HG02623 (cell line): ENCODE measurements around the gene ARL6IP1.
A peak's percentile ranks its signal among the peaks of the same experiment; 100 is the strongest.
"Not testable (repeated sequence)": the region's sequence is repeated elsewhere in the genome, so short reads cannot be mapped to it uniquely, and the experiment has no call there.

Experiments used
- ATAC-seq: cut with Tn5 transposase; IDR thresholded peaks from one replicate; pipeline ENCODE4 v1.9.1; 2021; ENCODE audit warnings: moderate library complexity; ENCODE audit not compliant: unreplicated experiment

Gene ARL6IP1

DNA sequence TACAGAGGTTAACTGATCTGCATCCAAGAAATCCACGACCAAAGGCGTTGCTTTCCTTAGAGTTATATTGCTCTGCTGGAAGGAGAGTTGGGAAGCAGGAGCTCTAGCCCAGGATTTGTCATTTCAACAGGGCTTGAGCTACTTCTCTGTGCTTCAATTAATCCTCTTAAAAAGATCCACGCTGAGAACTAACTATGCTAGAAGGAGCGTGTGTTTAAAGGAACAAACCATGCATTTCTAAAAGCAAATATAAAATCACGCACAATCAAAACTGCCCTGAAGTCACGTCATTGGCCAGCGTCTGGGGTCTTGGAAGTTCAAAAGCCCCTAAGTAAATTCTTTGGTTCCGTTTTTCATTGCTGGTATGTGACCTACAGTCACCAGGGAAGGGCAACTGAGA is 1.1 kb downstream of the ARL6IP1 start:
- ATAC-seq = no peak

DNA sequence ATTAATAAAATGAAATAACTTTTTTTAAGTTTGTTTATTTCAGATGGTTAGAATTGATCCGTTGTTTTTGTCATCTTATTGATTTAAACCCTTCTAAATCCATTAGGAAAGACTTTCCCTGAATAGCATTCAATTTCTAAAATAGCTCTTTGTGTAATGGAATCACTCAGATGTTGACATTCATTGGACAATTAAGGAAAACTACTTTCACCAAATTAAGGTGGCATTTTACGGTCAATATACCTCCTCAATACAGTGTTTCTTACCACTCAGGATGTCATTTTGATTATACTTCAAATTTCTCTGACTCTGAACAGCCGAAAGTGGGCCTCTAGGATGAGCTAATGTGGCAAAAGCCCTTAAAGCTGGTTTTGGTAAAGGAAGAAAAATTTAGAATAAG is 1.8 kb downstream of the ARL6IP1 start:
- no peak for ATAC-seq

DNA sequence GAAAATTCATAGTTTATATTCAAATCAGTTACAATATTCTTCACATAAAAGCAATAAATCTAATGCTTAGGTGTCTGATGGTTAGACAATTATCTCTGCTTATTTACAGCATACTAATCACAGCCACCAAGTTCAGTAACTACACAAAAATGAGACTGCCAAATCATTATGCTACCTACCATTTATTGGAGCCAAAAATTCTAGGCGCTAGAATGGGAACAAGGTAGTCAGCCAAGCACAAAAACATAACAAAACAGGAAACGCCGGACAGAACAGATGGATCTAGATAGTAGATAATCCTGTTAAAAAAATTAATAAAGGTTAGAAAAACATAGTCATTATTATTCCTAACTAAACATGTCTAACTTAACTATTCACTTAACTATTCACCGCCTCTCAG is 3.6 kb downstream of the ARL6IP1 start:
- no peak for ATAC-seq

DNA sequence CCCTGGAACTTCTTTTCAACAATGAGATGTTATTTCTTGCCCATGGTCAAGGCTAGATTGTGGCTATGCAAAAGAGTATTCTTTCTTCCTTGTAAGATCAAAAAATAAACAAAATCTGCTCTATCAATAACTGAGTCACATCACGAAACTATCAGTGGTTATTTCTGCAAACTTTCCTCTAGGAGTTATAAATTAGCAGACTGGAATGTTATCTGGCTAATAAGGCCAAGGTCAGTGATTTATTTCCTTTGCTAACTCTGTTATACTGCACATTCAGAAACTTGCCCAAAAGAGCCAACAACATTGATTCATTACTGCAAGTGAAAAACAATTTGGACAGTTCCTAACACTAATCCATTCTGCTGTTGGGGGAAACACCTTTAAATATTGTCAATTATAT is 5.0 kb downstream of the ARL6IP1 start:
- ATAC-seq = no peak

DNA sequence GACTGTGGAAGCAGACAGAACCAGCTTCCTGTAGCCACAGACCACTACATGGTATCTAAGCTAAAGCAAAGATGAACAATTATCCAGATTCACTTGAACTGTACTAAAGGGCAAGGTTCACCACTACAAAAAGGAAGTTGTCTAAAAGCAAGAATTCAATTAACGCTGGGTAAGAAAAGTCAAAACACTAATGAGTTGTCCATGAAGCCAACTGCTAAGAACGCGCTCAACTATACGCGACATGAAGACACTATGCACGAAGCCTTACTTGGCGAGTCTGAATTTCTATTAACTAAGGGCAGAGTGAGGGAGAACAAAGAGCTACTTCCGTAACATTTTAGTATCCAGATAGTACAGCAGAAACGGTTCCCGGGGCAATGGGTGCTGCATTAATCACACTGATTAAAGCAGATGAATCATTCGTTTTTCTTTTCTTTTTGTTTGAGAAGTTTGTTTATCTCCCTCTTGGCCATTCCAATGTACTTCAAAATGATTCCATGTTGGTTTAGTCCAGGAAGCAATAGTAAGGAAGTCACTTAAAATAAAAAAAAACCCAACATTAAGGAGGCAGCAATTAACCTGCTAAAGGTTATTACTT is 8.4 kb downstream of the ARL6IP1 start:
- no peak for ATAC-seq

DNA sequence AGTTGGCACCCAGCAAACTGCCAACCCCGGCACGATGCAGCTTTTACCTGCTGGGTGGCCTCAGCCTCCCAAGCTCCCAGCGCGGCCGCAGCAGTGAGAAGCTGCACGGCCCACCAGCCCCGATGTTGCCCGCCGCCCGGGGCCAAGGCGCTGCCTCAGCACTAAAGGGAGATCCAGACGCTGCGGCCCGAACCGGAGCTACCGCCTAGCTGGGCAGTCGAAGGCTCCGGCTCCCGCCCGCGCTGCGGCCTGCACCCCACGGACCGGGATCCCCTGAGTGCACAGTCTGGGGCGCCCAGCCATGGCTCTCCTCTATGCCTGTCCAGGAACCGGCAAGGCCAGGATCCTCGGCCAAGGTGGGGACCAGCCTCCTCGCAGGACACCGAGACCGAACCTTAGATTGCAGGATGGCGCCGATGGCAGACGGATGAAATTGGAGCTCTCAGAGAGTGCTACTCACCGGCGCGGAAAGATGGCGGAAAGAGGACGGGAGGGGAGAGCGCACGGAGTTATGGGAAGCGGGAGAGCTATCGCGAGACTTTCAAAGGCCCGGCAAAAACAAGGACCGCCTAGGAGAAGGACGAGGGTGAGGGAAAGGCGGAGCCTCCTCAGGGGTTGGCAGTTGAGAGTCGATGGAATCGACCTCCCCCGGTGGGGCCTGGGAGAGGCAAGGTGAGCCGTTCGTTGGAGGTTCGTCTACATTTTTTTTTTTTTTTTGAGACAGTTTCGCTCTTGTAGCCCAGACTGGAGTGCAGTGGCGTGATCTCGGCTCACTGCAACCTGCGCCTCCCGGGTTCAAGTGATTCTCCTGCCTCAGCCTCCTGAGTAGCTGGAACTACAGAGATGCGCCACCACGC is 11.3 kb downstream of the ARL6IP1 start, which contains the start of gene RPS15A:
TSS of gene RPS15A (minus strand) at position 485 of the 857 bp plus-strand sequence. CDS start 1,221 bp downstream, outside the sequence.
- ATAC-seq = peak; percentile 80

DNA sequence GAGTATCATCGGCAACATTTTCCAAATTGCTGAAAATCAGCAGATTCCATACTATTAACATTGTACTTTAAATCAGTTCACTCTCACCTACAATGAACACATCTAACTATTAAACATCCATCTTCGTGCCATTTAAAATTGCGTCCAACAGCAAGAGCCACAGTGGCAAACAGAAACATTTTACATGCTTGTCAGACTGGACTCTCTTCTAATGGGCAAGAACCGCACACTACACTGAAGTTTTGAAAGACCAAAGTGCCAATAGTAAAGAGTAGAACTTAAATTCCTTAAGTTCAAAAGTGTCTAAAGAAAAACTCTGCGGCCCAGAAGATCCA is 11.9 kb downstream of the ARL6IP1 start:
- no peak for ATAC-seq

DNA sequence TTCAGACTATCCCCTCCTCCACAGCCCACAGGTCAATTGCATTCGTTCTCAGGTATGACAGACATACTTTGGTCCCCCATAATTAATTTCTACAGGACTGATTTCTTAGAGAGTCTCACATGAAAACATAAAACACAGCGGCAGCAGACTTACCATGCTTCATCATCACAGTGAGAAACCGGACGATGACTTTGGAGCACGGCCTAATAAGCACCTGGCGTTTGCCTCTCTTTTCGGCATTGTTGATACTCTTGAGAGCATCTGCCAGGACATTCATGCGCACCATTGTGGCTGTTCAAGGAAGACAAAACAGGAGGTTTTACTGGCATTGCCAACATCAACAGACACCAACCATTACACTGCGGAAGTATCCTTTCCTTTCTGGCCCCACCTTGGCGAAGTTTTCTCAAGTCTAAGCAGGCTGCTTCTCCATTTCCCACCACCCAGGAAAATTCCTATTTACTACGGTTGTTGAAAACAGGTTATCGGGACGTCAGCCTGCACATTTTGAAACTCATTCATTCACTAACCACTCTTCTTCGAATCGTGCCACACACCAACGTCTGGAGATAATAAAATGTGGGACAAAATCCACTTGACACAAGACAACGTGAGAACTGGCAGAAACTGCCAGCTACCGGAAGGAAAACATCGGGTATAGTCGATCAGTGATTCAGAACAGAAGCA is 12.4 kb downstream of the ARL6IP1 start:
- ATAC-seq = no peak

DNA sequence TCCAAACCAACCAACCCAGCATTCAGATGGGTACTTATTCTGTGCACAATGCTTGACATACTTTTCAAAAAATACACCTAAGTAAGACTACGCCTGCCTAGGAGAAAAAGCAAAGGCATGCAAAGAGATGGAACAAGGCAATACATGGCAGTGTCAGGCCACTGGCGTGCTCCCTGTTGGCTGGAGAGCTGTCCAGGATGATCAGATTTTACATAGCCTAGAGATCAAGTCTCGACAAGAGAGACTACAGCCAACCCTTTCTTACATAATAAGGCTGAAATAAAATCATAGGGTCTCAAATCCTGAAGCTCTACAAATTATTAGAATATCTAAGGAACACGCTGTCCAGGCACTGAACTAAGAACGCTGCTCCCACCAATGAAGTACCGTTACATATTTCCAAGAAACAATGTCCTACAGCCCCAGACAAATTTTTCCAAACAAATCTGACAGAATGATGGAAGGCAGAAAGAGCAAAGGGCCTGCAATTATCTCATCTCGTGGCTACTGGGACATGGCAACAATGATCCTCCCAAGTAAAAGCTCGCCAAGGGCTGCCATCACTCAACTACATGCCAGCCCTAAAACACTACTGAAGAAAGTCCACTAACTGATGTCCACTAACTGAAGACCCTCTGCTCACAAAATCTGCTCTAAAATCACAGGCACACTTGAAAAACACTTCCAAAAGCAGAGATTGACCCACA is 16.3 kb downstream of the ARL6IP1 start:
- no peak for ATAC-seq

DNA sequence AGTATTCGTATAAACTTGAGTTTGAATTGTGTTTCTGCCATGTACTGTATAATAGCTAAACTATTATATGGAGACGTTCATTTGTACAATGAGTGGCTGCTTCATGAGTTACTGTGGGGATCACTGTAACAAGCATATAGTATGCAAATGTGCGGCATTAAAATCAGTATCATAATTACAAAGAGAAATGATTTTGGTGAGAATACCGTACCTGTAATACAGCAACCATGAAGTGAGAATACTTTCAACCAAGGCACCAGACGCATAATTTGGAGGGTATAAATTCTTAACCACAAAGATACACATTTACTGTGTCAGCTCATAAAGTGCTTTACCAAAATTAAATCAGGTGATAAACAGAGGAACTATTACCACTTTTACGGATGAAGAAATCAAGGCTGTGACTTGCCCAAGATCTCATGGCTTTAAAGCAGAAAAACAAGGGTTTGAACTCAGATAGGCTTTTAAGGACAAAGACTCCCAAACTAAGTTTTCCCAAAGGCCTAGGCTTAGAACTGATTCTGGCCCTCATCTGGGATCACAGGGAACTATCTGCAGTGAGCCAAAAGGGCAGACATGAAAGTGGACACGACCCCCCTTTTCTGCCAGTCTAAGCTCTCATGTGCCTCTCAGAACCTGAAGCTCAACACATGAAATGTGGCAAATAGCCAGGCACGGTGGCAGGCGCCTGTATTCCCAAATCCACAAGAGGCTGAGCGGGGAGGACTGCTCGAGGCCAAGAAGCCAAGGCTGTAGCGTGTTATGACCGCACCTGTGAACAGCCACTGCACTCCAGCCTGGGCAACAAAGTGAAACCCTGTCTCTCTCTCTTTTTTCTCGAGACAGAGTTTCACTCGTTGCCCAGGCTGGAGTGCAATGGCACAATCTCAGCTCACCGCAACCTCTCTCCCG is 17.7 kb downstream of the ARL6IP1 start:
- no peak for ATAC-seq

DNA sequence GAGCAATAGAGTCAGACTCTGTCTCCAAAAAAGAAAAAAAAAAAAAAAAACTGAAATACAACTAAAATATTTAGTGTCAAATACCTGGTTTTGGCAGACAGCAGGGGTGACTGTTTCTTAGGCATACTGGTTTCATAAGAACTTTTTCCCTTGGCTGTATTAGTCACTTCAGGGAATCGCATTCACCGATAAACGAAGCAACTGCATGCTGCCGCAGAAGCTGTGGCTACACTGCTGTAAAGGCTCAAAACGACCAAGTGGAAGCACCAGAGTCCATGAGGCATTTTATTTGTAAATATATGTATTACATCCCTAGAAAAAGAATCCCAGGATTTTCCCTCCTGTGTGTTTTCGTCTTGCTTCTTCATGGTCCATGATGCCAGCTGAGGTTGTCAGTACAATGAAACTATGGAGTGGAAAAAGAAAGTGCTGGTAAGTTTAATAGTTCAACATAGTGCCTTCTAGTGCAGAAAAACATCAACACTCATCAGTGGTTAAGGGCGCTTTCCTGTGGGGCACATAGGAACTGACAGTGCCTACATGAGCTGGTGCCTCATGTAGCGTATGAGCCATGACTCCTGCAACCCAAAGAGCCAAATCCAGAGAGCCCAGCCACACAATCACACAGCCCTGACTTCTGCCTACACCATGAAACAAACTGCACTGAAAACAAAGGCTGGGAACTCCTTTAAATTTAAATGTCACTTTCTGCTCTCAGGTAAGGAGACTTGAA is 18.5 kb downstream of the ARL6IP1 start:
- no peak for ATAC-seq

DNA sequence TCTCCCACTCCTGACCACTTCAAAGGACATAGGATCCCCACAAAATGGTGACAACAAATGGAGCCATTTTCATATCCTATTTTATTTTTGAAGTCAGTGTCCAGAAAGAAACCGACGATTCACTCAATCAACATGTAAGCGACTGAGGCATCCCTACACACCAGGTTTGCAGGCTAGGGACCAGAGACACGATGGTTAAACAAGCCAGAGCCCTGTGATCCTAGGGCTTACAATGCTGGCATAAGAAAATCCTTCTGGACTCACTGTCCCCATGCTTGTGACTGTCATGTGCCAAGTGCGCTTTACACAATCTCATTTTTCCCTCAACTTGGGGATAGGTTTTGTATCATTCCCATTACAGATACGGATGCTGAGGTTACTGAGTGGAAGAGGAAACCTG is 20.1 kb downstream of the ARL6IP1 start:
- not testable (repeated sequence) for ATAC-seq

DNA sequence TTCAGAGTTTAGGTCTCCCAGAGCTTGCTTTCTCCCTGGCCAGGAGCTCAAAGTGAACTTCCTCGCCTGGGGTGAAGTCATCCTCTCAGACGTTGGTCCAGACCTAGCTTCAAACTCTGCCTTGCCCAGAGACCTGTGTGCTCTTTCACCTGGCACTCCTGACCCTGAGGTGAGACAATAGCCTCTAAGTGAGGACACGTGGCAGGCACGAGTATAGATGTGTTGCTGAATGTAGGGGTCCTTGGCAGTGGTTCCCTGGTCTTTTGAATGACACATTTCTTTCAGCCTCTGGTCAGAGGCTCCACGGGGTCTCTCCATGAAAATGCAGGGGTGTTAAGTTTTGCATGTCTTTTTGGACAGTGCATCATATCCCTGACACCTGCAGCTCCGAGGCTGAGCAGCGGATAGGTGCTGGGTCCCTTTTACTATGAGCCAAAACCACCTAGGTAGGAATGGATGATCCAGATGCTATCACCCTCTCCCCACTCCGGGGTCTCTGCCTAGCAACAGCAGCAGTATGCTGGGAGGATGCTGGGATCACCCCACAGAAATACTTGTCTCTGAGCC is 20.8 kb downstream of the ARL6IP1 start:
- not testable (repeated sequence) for ATAC-seq

DNA sequence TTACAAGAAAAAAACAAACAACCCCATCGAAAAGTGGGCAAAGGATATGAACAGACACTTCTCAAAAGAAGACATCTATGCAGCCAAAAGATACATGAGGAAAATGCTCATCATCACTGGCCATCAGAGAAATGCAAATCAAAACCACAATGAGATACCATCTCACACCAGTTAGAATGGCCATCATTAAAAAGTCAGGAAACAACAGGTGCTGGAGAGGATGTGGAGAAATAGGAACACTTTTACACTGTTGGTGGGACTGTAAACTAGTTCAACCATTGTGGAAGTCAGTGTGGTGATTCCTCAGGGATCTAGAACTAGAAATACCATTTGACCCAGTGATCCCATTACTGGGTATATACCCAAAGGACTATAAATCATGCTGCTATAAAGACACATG is 23.7 kb downstream of the ARL6IP1 start:
- ATAC-seq = not testable (repeated sequence)

DNA sequence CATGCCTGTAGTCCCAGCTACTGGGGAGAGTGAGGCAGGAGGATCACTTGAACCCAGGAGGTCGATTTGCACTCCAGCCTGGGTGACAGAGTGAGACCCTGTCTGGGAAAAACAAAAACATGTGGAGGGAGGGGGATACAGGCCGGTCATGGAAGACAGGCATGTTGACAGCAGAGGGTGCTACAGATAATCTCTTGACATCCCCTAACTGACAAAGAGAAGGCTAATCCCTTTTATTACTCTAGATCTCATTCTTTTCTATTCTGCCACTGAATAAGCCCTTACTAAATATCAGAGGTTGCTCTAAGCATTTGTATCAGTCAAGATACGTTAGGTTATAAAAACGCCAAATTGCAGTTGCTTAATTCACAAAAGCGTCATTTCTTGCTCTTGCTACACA is 25.0 kb downstream of the ARL6IP1 start:
- ATAC-seq = not testable (repeated sequence)

DNA sequence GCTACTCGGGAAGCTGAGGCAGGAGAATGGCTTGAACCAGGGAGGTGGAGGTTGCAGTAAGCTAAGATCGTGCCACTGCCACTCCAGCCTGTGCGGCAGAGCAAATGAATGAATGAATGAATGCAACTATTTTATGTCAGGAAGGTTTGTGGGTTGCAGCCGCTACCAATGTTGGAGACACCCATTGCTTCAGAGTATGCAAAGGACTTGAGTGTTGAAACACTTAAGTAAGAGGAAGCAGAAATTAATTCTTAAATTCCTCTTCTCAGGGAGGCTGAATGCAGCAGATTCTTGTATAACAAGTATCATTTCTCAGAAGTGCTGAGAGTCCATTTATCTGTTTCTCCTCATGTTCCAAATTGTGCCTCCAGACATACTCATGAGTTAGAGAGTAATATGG is 26.7 kb downstream of the ARL6IP1 start:
- ATAC-seq = not testable (repeated sequence)

DNA sequence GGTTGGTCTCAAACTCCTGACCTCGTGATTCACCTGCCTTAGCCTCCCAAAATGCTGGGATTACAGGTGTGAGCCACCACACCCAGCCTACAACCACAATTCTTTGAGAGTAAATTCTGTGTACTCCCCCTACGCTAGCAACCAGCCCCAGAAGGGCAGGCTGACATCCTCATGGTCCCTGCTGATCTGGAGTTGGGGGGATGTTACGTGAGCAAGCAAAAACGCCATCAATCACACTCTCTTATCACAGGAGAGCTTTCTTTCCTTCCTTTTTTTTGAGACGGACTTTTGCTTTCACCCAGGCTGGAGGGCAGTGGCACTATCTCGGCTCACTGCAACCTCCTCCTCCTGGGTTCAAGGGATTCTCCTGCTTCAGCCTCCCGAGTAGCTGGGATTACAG is 29.2 kb downstream of the ARL6IP1 start:
- ATAC-seq = not testable (repeated sequence)

DNA sequence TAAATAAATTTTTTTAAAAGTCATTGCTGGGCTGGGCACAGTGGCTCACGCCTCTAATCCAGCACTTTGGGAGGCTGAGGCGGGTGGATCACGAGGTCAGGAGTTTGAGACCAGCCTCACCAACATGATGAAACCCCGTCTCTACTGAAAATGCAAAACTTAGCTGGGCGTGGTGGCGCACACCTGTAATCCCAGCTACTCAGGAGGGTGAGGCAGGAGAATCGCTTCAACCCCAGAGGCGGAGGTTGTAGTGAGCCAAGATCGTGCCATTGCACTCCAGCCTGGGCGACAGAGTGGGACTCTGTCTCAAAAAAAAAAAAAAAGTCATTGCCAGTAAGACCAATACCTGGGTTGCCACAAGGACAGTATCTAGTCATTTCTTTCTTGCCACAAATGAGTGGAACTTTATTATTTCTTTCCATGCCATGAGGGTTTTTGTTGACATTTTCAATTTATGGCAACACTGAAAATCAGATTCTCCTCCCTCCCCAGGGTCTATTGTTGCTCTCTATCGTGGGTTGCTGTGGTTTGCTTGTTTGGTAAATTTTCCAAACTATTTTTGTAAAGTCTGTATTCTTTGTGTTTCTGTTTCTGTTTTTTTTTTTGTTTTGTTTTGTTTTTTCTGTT is 30.9 kb downstream of the ARL6IP1 start:
- not testable (repeated sequence) for ATAC-seq

DNA sequence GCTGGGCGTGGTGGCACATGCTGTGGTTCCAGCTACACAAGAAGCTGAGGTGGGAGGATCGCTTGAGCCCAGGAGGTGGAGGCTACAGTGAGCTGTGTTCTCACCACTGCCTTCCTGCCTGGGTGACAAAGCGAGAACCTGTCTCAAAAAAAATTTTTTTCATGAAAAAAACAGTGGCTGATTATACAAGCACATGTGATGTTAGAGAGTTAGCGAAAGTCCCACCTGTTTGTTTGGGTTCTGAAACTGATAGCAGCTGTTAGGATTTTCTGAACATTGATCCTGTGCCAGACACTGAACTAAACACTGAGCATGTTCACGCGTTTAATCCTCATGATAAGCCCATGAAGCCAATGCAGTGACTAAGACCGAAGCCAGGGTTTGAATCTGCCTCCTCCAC is 34.1 kb downstream of the ARL6IP1 start:
- ATAC-seq = peak; percentile 38
